SK-MEL-5 (cell line): ENCODE measurements around the gene NBR1. TPM values are rescaled to one million over a fixed set of nuclear protein-coding genes. Genes with fewer than 3 reads are reported as not detected.
"Not testable (repeated sequence)": the region's sequence is repeated elsewhere in the genome, so short reads cannot be mapped to it uniquely, and the experiment has no call there.

Experiments used
- DNase-seq: peaks from one replicate; pipeline ENCODE4 v3.0.0-alpha.2; 2016; ENCODE audit warnings: low read depth, low spot score
- in situ Hi-C: cut with HindIII; loops from 2 replicates; pipeline ENCODE4 v1.10.0; 2016; ENCODE audit warnings: low sequenced_read_pairs, high pct_unique_total_duplicates, low pct_unique_long_range_greater_than_20kb
- total RNA-seq: library from RNA; depleted of rRNA; stranded (reverse); fragments of >200 nt; shearing (Covaris generic); gene quantifications from 2 replicates; pipeline ENCODE4 v1.2.3, GENCODE V29; 2014

NBR1 gene
- total RNA-seq, 1 experiment from 2014 or later: 88.6 TPM

DNA sequence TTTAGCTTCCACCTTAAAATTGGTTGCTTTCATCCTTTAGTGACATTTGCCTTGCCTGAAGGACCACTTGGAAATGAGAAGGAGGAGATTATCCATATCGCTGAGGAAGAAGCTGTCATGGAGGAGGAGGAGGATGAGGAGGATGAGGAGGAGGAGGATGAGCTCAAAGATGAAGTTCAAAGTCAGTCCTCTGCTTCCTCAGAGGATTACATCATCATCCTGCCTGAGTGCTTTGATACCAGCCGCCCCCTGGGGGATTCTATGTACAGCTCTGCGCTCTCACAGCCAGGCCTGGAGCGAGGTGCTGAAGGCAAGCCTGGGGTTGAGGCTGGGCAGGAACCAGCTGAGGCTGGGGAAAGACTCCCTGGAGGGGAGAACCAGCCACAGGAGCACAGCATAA, 29.1 kb downstream of the NBR1 start:
- in situ Hi-C loops: no loop called here

GRCh38 chr17:43203013-43203412, 32.0 kb downstream of the NBR1 start:
- DNase-seq, in situ Hi-C loops: not testable (repeated sequence)

More for the DNA sequence above, 29.1 kb downstream of the NBR1 start:
- no peak for DNase-seq

DNA sequence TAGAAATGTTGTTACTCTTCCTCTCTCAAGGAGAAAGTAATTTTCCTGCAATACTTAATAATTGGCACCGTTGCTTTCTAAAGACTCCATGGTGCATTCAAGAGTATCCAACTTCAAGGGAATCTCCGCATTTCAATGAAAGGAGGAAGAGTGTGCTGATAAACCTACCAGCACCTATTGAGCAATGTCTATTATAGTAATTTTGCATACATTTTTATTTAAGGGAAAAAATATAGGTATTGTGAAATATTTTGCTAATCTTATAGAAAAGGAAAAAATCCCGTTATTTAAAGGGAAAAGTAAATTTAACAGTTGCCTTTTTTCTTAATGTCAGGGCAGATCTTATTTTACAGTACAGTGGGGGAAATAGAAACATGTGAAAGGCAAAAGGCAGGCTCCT, 39.6 kb downstream of the NBR1 start:
- in situ Hi-C loops: no loop called here
- DNase-seq: no peak

- in situ Hi-C loops: no loop called here
Observed at GRCh38 chr17:43211123-43211479, 40.1 kb downstream of the NBR1 start.

GRCh38 chr17:43211480-43212402, 40.7 kb downstream of the NBR1 start, which contains the start of gene TMEM106A:
Gene TMEM106A (plus strand): TSS chr17:43211875. CDS start chr17:43213042, 1,167 bp downstream.
- in situ Hi-C loops: no loop called here
- DNase-seq: peak; percentile 74

More at GRCh38 chr17:43211123-43211479, 40.1 kb downstream of the NBR1 start:
- no peak for DNase-seq

DNA sequence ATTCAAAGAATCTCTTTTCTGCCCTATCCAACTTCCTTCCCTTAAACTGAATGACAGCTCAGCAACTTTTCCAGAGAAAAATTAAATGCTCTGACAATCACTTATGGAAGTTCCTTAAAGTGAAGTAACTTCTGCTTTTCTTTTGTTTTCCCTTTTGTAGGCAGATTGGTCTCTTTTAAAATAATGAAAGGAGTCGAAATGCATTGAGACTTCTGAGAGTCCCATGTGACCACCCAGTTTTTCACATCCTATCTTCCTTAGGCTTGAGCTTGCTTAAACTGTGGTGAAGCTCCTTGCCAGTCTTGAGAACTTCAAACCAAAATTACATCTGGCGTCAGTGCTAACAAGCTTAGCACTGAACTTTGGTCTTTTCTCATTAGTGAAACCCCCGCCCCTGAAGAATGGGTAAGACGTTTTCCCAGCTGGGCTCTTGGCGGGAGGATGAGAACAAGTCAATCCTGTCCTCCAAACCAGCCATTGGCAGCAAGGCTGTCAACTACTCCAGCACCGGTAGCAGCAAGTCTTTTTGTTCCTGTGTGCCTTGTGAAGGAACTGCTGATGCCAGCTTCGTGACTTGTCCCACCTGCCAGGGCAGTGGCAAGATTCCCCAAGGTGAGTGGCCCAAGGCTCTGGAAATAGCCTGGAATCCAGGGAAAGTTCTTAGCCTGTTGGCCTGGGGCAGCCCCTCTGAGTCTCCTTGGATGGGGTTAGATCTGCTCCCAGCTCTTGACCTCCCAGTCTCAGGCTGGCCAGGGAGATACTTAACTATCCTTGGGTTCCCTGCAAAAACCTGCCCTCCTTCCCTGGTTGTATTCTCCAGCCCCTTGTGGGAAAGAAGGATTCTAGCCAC, 41.9 kb downstream of the NBR1 start:
- DNase-seq: no peak
- in situ Hi-C loops: no loop called here

DNA sequence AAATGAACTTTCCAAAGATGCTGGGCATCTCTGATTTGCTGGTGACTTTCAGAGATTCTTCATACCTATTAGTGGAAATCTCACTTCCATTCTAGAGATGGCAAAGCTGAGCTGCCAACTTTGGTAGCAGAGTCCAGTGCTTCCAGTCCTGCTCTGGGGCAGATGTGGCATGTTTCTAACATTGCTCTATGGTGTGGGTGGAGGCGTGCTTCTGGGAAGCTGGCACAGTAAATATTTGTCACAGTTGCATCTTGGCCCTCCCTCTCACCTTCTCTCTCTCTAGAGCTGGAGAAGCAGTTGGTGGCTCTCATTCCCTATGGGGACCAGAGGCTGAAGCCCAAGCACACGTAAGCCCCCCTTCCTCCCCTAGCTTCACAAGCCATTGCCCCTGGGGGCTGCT, 42.5 kb downstream of the NBR1 start:
- in situ Hi-C loops: no loop called here
- DNase-seq: no peak

GRCh38 chr17:43215341-43215740, 44.3 kb downstream of the NBR1 start:
- DNase-seq: no peak
- in situ Hi-C loops: no loop called here

- DNase-seq: no peak
- in situ Hi-C loops: no loop called here
Observed at GRCh38 chr17:43216369-43216761, 45.4 kb downstream of the NBR1 start.

GRCh38 chr17:43216762-43217613, 46.0 kb downstream of the NBR1 start:
- in situ Hi-C loops: no loop called here
- DNase-seq: no peak

- in situ Hi-C loops: no loop called here
- DNase-seq: no peak
Observed at GRCh38 chr17:43217614-43218087, 46.6 kb downstream of the NBR1 start.

DNA sequence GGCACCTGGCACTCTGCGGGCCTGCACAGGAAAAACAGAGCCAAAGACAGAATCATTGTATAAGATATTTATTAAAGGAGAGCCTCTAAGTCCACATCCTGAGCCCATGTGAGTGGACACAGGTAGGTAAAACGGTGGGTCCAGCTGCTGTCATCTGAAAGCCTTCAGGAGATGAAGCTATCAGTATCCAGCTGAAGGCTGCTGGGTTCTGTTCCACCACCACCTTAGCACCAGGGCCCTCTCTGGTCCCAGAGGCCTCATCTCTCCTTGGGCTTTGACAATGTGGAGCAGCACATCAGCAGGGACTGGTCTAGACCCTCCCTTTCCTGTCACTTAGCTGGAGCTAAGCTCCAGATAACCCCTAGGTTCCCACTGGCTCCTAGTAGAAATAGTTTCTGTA, 48.0 kb downstream of the NBR1 start:
- in situ Hi-C loops: no loop called here
- DNase-seq: no peak

- no peak for DNase-seq
- in situ Hi-C loops: no loop called here
Observed at GRCh38 chr17:43219746-43220380, 48.8 kb downstream of the NBR1 start.

DNA sequence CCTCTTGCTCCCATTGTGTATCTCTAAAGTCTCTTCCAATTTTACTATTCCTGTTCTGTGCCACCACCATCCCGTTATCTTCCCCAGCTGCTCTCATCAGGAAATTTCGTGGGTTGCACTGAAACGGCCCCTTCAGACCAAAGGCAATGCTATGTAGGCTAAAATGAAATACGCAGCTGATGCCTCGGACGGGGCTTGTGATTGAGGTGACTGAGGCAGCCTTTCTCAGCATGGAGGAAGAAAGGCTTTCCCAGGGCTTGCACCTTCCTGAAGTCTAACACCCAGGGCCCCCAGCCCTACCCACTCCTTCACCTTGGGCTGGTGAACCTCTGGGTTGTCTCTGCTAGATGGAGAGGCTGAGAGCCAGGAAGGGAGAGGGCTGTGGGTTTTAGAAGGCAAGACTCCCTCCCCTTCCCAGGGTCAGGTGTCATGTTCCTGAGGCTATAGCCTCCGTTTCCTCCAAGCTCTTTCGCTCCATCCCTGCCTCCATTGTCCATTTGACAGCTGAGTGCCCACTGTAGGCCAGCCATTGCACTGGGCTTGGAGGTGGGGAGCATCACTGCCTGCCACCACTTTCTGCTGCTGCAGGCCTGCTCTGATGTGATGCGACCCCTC, 49.6 kb downstream of the NBR1 start:
- in situ Hi-C loops: no loop called here
- DNase-seq: no peak

DNA sequence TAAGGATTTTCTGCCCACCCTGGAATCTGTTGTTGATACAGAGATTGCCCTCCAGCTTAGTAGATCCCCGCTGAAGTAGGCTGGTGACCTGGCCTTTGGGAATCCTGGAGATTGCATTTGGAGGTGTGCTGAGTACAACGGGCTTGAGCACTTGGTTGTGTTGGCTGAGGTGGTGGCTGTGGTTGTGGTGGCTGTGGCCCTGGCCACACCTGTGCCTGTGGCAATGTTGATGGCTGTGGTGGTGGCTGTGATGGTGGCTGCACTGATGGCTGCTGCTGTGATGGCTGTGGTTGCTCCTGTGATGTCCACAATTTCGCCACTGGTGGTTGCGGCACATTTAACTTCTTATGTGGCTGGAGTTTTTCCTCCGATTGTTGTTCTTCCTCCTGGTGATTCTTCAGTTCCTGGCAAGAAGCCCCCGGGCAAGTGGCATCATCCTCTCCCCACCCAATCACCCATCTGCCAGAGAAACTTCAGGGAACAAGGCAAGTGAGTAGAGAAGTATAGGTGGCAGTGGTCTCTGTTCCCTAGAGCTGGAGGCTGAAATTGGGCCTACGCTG, 53.2 kb downstream of the NBR1 start:
- in situ Hi-C loops: no loop called here
- DNase-seq: no peak

DNA sequence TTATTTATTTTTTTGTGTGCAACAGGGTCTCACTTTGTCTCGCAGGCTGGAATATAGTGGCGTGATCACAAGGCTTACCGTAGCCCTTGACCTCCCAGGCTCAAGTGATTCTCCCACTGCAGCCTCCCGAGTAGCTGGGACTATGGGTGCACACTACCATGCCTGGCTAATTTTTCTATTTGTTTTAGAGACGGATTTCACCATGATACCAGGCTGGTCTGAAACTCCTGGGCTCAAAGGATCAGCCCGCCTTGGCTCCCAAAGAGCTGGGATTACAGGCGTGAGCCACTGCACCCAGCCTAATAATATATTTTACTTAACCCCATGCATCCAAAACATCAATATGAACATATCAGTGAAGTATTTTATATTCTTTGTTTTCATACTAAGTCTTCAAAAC, 55.4 kb downstream of the NBR1 start:
- in situ Hi-C loops: no loop called here
- DNase-seq: no peak
